CD4-positive, alpha-beta memory T cell (primary cell): Measurements from ENCODE around the gene SORL1. TPM values are rescaled to one million over a fixed set of nuclear protein-coding genes. Genes with fewer than 3 reads are reported as not detected.

Experiments used
- CTCF ChIA-PET: fragments of 350-600 bp; sonication (Branson Sonifier 250); formaldehyde crosslinking; loops from one replicate; lab custom pipeline; 2021; ENCODE audit warnings: inconsistent platforms; ENCODE audit not compliant: partially characterized antibody; lab: Charles Lee
- POLR2A ChIA-PET: fragments of 350-600 bp; sonication (Branson Sonifier 250); formaldehyde crosslinking; loops from one replicate; lab custom pipeline; 2021; ENCODE audit not compliant: partially characterized antibody; lab: Charles Lee
- DNase-seq, 5 donors: peaks; one replicate each; pipeline versions ENCODE4 v3.0.0 to v3.0.0-alpha.2; 2020 to 2022; ENCODE audit warnings: mixed read lengths in 1 of 5
- H3K27ac ChIP-seq: one replicate; pipeline ENCODE4 v1.7.0; 2013; ENCODE audit warnings: low read depth, low read length
- H3K27me3 ChIP-seq: 2 replicates; pipeline ENCODE4 v1.7.0; 2013; ENCODE audit warnings: mild to moderate bottlenecking, low read length, moderate library complexity; ENCODE audit not compliant: insufficient read depth
- H3K36me3 ChIP-seq: 2 replicates; pipeline ENCODE4 v1.7.0; 2013; ENCODE audit warnings: mild to moderate bottlenecking, low read length, moderate library complexity; ENCODE audit not compliant: insufficient read depth
- H3K4me1 ChIP-seq: 2 replicates; pipeline ENCODE4 v1.7.0; 2013; ENCODE audit warnings: mild to moderate bottlenecking, low read length, moderate library complexity; ENCODE audit not compliant: insufficient read depth
- H3K4me3 ChIP-seq, 2 donors: one replicate each; pipeline ENCODE4 v1.7.0; 2013; ENCODE audit warnings: low read length in 2 of 2, mild to moderate bottlenecking in 1 of 2
- H3K9me3 ChIP-seq, 2 donors: one replicate each; pipeline ENCODE4 v1.7.0; 2013; ENCODE audit warnings: low read length in 2 of 2, control low read depth in 1 of 2; ENCODE audit not compliant: control insufficient read depth in 1 of 2
- H3K27ac Mint-ChIP-seq, 7 donors: one replicate each; pipeline ENCODE4 v1.8.0; 2020 to 2021; ENCODE audit warnings: mixed read lengths in 7 of 7, mild to moderate bottlenecking in 6 of 7, inconsistent platforms in 3 of 7, moderate library complexity in 3 of 7
- H3K27me3 Mint-ChIP-seq, 2 donors: one replicate each; pipeline ENCODE4 v1.8.0; 2020 to 2021; ENCODE audit warnings: mixed read lengths in 2 of 2
- H3K36me3 Mint-ChIP-seq, 2 donors: one replicate each; pipeline ENCODE4 v1.8.0; 2020 to 2021; ENCODE audit warnings: mixed read lengths in 2 of 2, inconsistent platforms in 1 of 2, mild to moderate bottlenecking in 1 of 2
- H3K4me1 Mint-ChIP-seq, 4 donors: one replicate each; pipeline ENCODE4 v1.8.0; 2020 to 2021; ENCODE audit warnings: mixed read lengths in 4 of 4, mild to moderate bottlenecking in 1 of 4
- H3K4me3 Mint-ChIP-seq, 8 donors: one replicate each; pipeline ENCODE4 v1.8.0; 2020 to 2021; ENCODE audit warnings: mixed read lengths in 8 of 8, mild to moderate bottlenecking in 7 of 8, moderate library complexity in 6 of 8, inconsistent platforms in 3 of 8
- H3K9me3 Mint-ChIP-seq, 8 donors: one replicate each; pipeline ENCODE4 v1.8.0; 2020 to 2021; ENCODE audit warnings: mixed read lengths in 8 of 8, mild to moderate bottlenecking in 5 of 8, inconsistent platforms in 3 of 8, moderate library complexity in 1 of 8
- intact Hi-C: fragments of 100-400 bp; cut with micrococcal nuclease; formaldehyde crosslinking; loops from one replicate; pipeline ENCODE4 v1.15.1; 2023
- polyA plus RNA-seq, 2 donors: library from polyadenylated mRNA; unstranded; fragments of 300-500 nt; fragmentation: Illumina TruSeq; gene quantifications; one replicate each; pipeline ENCODE4 v1.2.3, GENCODE V29; 2021
- total RNA-seq, 2 experiments: library from RNA; stranded (reverse); gene quantifications; one replicate each; pipeline ENCODE4 v1.2.3, GENCODE V29; 2021

Gene SORL1
- total and polyA plus RNA-seq, 4 experiments from 2014 or later: 159 to 660 (median 446) TPM

- H3K9me3 ChIP-seq: no peaks in the 10 kb centered on the region
- Mint-ChIP-seq H3K4me1 (peaks cover 0 to 7% (median under 1%) of the 10 kb centered on the region in 4 donors), H3K9me3 (peaks cover 0 to 3% (median 0%) of the 10 kb centered on the region in 8 donors), H3K27ac (no peak overlapping the region), H3K27me3 (no peaks in the 10 kb centered on the region), H3K4me3 (no peak overlapping the region), H3K36me3 (no peaks in the 10 kb centered on the region)
- ChIA-PET POLR2A (interaction anchor here (1.2 kb wide), 1 partner anchor 11 kb away, joined by 3 read pairs; no protein-coding TSS in a partner anchor), CTCF (interaction anchor here (3.4 kb wide), 1 partner anchor 12 kb away, joined by 20 read pairs; no protein-coding TSS in a partner anchor)
- no peaks in the 10 kb centered on the region for H3K4me1 ChIP-seq
- no peak for DNase-seq
- no peaks in the 10 kb centered on the region for H3K36me3 ChIP-seq
- no peak overlapping the region for H3K27ac ChIP-seq
- no peaks in the 10 kb centered on the region for H3K27me3 ChIP-seq
- intact Hi-C loops: no loop called here
- no peak overlapping the region for H3K4me3 ChIP-seq
Observed at GRCh38 chr11:121643479-121644186, 191.5 kb downstream of the SORL1 start.

GRCh38 chr11:121644187-121644512, 192.0 kb downstream of the SORL1 start:
- H3K4me1 ChIP-seq: no peaks in the 10 kb centered on the region
- ChIA-PET POLR2A (interaction anchor here (1.2 kb wide), 1 partner anchor 11 kb away, joined by 3 read pairs; no protein-coding TSS in a partner anchor), CTCF (interaction anchor here (3.4 kb wide), 1 partner anchor 11 kb away, joined by 20 read pairs; no protein-coding TSS in a partner anchor)
- H3K27me3 ChIP-seq: no peaks in the 10 kb centered on the region
- H3K36me3 ChIP-seq: no peaks in the 10 kb centered on the region
- Mint-ChIP-seq H3K4me1 (peaks cover 0 to 9% (median 2%) of the 10 kb centered on the region in 4 donors), H3K9me3 (peaks cover 0 to 3% (median 0%) of the 10 kb centered on the region in 8 donors), H3K36me3 (no peaks in the 10 kb centered on the region), H3K4me3 (no peak overlapping the region), H3K27me3 (no peaks in the 10 kb centered on the region), H3K27ac (peak overlapping the region in 1 of 7 donors; percentile 60)
- intact Hi-C loops: no loop called here
- no peak overlapping the region for H3K4me3 ChIP-seq
- H3K27ac ChIP-seq: no peak overlapping the region
- DNase-seq: no peak
- H3K9me3 ChIP-seq: no peaks in the 10 kb centered on the region

GRCh38 chr11:121645001-121645400, 192.9 kb downstream of the SORL1 start:
- no peaks in the 10 kb centered on the region for H3K36me3 ChIP-seq
- no peak overlapping the region for H3K4me3 ChIP-seq
- H3K27me3 Mint-ChIP-seq: no peaks in the 10 kb centered on the region
- H3K27ac ChIP-seq: no peak overlapping the region
- no peak overlapping the region for H3K4me3 Mint-ChIP-seq
- H3K4me1 Mint-ChIP-seq: peaks cover 5 to 16% (median 8%) of the 10 kb centered on the region in 4 donors
- H3K9me3 ChIP-seq: no peaks in the 10 kb centered on the region
- H3K9me3 Mint-ChIP-seq: peaks cover 0 to 3% (median 0%) of the 10 kb centered on the region in 8 donors
- CTCF ChIA-PET: interaction anchor here (3.4 kb wide), 1 partner anchor 10 kb away, joined by 20 read pairs; no protein-coding TSS in a partner anchor
- DNase-seq: no peak
- intact Hi-C loops: no loop called here
- no peak overlapping the region for H3K27ac Mint-ChIP-seq
- H3K27me3 ChIP-seq: no peaks in the 10 kb centered on the region
- POLR2A ChIA-PET: no interaction called here
- H3K4me1 ChIP-seq: peaks cover 5% of the 10 kb centered on the region
- no peaks in the 10 kb centered on the region for H3K36me3 Mint-ChIP-seq

- no peak overlapping the region for H3K4me3 Mint-ChIP-seq
- H3K27me3 Mint-ChIP-seq: no peaks in the 10 kb centered on the region
- Histone ChIP-seq H3K4me3 (no peak overlapping the region), H3K27ac (no peak overlapping the region), H3K4me1 (peaks cover 11% of the 10 kb centered on the region), H3K27me3 (no peaks in the 10 kb centered on the region), H3K9me3 (no peaks in the 10 kb centered on the region), H3K36me3 (no peaks in the 10 kb centered on the region)
- ChIA-PET CTCF (interaction anchor here (3.4 kb wide), 1 partner anchor 10 kb away, joined by 20 read pairs; no protein-coding TSS in a partner anchor), POLR2A (no interaction called here)
- no peak overlapping the region for H3K27ac Mint-ChIP-seq
- intact Hi-C loops: no loop called here
- H3K4me1 Mint-ChIP-seq: peaks cover 10 to 22% (median 13%) of the 10 kb centered on the region in 4 donors
- peaks cover 0 to 3% (median 0%) of the 10 kb centered on the region in 8 donors for H3K9me3 Mint-ChIP-seq
- H3K36me3 Mint-ChIP-seq: no peaks in the 10 kb centered on the region
- no peak for DNase-seq
Observed at GRCh38 chr11:121645596-121645995, 193.5 kb downstream of the SORL1 start.

GRCh38 chr11:121648306-121648705, 196.2 kb downstream of the SORL1 start:
- H3K27ac Mint-ChIP-seq: peak overlapping the region in 3 of 7 donors; percentile 3 to 80 (median 22)
- Histone ChIP-seq H3K4me1 (peaks cover 21% of the 10 kb centered on the region), H3K27ac (no peak overlapping the region), H3K9me3 (no peaks in the 10 kb centered on the region), H3K27me3 (no peaks in the 10 kb centered on the region), H3K36me3 (no peaks in the 10 kb centered on the region), H3K4me3 (no peak overlapping the region)
- ChIA-PET POLR2A (no interaction called here), CTCF (interaction anchor here (1.2 kb wide), 1 partner anchor 8 kb away, joined by 3 read pairs; no protein-coding TSS in a partner anchor)
- DNase-seq: no peak
- no peaks in the 10 kb centered on the region for H3K9me3 Mint-ChIP-seq
- no peaks in the 10 kb centered on the region for H3K36me3 Mint-ChIP-seq
- no peaks in the 10 kb centered on the region for H3K27me3 Mint-ChIP-seq
- intact Hi-C loops: no loop called here
- H3K4me1 Mint-ChIP-seq: peaks cover 18 to 34% (median 30%) of the 10 kb centered on the region in 4 donors
- peak overlapping the region in 2 of 8 donors; percentile 9 to 23 for H3K4me3 Mint-ChIP-seq

GRCh38 chr11:121649798-121650197, 197.7 kb downstream of the SORL1 start:
- H3K4me3 Mint-ChIP-seq: peak overlapping the region in 7 of 8 donors; percentile 54 to 87 (median 82)
- Histone ChIP-seq H3K9me3 (no peaks in the 10 kb centered on the region), H3K4me1 (peaks cover 22% of the 10 kb centered on the region), H3K36me3 (no peaks in the 10 kb centered on the region), H3K4me3 (no peak overlapping the region), H3K27me3 (no peaks in the 10 kb centered on the region), H3K27ac (no peak overlapping the region)
- intact Hi-C loops: no loop called here
- no peaks in the 10 kb centered on the region for H3K27me3 Mint-ChIP-seq
- ChIA-PET POLR2A (no interaction called here), CTCF (interaction anchor here (0.7 kb wide), 1 partner anchor 33 kb away, joined by 3 read pairs; no protein-coding TSS in a partner anchor)
- no peak for DNase-seq
- H3K4me1 Mint-ChIP-seq: peaks cover 18 to 39% (median 30%) of the 10 kb centered on the region in 4 donors
- no peaks in the 10 kb centered on the region for H3K36me3 Mint-ChIP-seq
- H3K9me3 Mint-ChIP-seq: no peaks in the 10 kb centered on the region
- peak overlapping the region in 6 of 7 donors; percentile 26 to 86 (median 61) for H3K27ac Mint-ChIP-seq
